Heart left ventricle (tissue), 16 donors: ENCODE results near the gene TAF6L. TPM values are rescaled to one million over a fixed set of nuclear protein-coding genes. Genes with fewer than 3 reads are reported as not detected.
A peak's percentile ranks its signal among the peaks of the same experiment; 100 is the strongest.

ENCODE experiments used
- ATAC-seq, 4 donors: fragments of 200-7000 bp; cut with Tn5 transposase; one replicate each; pipeline ENCODE4 v1.9.1; 2020 to 2022; ENCODE audit warnings: moderate library complexity in 4 of 4, mild to moderate bottlenecking in 3 of 4, moderate number of reproducible peaks in 1 of 4
- DNase-seq, 5 donors: peaks; one replicate each; pipeline ENCODE4 v3.0.0-alpha.2; 2020
- H3K27ac ChIP-seq, 12 donors: fragments of 200-600 bp; sonication (generic) in 4 of 12; one replicate each; pipeline versions ENCODE4 v1.5.0 to v1.8.0; 2016 to 2022; ENCODE audit warnings: mild to moderate bottlenecking in 2 of 12
- H3K27me3 ChIP-seq, 9 donors: fragments of 200-600 bp; sonication (generic) in 2 of 9; one replicate each; pipeline versions ENCODE4 v1.5.1 to v1.8.0; 2016 to 2022; ENCODE audit warnings: mild to moderate bottlenecking in 3 of 9
- H3K36me3 ChIP-seq, 9 donors: fragments of 200-600 bp; sonication (generic) in 2 of 9; one replicate each; pipeline versions ENCODE4 v1.5.0 to v1.8.0; 2018 to 2022; ENCODE audit warnings: mild to moderate bottlenecking in 2 of 9
- H3K4me1 ChIP-seq, 12 donors: fragments of 200-600 bp; sonication (generic) in 4 of 12; one replicate each; pipeline versions ENCODE4 v1.5.0 to v1.8.0; 2016 to 2022; ENCODE audit warnings: mild to moderate bottlenecking in 3 of 12
- H3K4me3 ChIP-seq, 12 donors: fragments of 200-600 bp; sonication (generic) in 4 of 12; one replicate each; pipeline versions ENCODE4 v1.5.0 to v1.8.0; 2017 to 2022; ENCODE audit warnings: mild to moderate bottlenecking in 9 of 12, moderate library complexity in 4 of 12
- H3K9me3 ChIP-seq, 12 donors: fragments of 200-600 bp; sonication (generic) in 4 of 12; one replicate each; pipeline versions ENCODE4 v1.5.0 to v1.8.0; 2016 to 2022; ENCODE audit warnings: mild to moderate bottlenecking in 1 of 12
- POLR2A ChIP-seq, 2 donors: fragments of 450-650 bp; IDR thresholded peaks; one replicate each; pipeline ENCODE4 v1.6.1; 2017; ENCODE audit warnings: antibody characterized with exemption in 2 of 2, mild to moderate bottlenecking in 2 of 2, moderate library complexity in 2 of 2
- WGBS, 4 donors: extraction: QIAGEN DNeasy Blood & Tissue Kit in 2 of 4; methylation state at CpG; one replicate each; pipeline versions ENCODE4 v1.1.5 to v1.1.7; 2013 to 2018; 5-methylcytosine and 5-hydroxymethylcytosine counted together
- intact Hi-C, 10 donors: fragments of 100-400 bp; cut with DNase I; formaldehyde crosslinking; loops; one replicate each; pipeline versions ENCODE4 v1.11.1 to v1.14.2; 2022
- polyA plus RNA-seq, 2 donors: library from polyadenylated mRNA; stranded (reverse); fragments of 200-250 nt; gene quantifications; one replicate each; pipeline ENCODE4 v1.2.3, GENCODE V29; 2013
- total RNA-seq, 9 donors: library from RNA; depleted of rRNA in 2 of 9; stranded (reverse); fragments of >200 nt in 2 of 9; fragmentation: NEBNext Ultra II Directional in 3 of 9; extraction: Animal tissue kit (Norgen Biotek cat#: 25700) in 3 of 9; gene quantifications; one replicate each; pipeline versions ENCODE4 v1.1.0 to v1.2.4, GENCODE V29; 2016 to 2023
- TF ChIP-seq, protein P1 (sequence below), 12 donors: fragments of 200-600 bp; sonication (generic) in 4 of 12; IDR thresholded peaks; one replicate each; pipeline versions ENCODE4 v1.5.0 to v1.8.0; 2018 to 2022; ENCODE audit warnings: antibody characterized with exemption in 12 of 12, mild to moderate bottlenecking in 5 of 12
- donor health status: ischemic (EF 13 %, LVEDD 7.1; RV severe dilation, severe dysfunction).
- donor health status: healthy with polysubstance abuse.
- donor health status: DM: no; HTN: yes; CAD: no.
- donor health status: DM: no; HTN: no; CAD: no.
- donor health status: ischemic (EF 25% LVEDD 6.9; RV normal size, moderate dysfunction).
- donor health status: ischemic (EF 25% LVEDD 5.7; RV mildly dilated, moderate dysfunction).
- donor health status: healthy.
- donor health status: DM: yes; HTN: yes; CAD: no.
- donor health status: ischemic (EF 35%, LVEDD 5.7; RV mildly dilated, moderate dysfunction).
- donor health status: nonischemic (EF 11% LVEDD 7.7; RV severe dilation, severe dysfunction).
- donor health status: DM: yes; HTN: yes; CAD: no.
- donor health status: PGD.
- donor health status: ischemic (EF 29% LVEDD 5.4; RV normal size, mild dysfunction).
- donor health status: nonischemic (EF 23%, LVEDD 6.1; RV moderate dilation, normal function).

Gene TAF6L
- total and polyA plus RNA-seq, 11 donors, result 7.1 to 19.5 (median 9.3) TPM

GRCh38 chr11:62801071-62801470 is 29.9 kb downstream of the TAF6L start:
- Histone ChIP-seq H3K4me3 (no peak overlapping the region), H3K4me1 (peaks cover 0 to 29% (median 16%) of the 10 kb centered on the region in 12 donors), H3K36me3 (peaks cover 2 to 79% (median 76%) of the 10 kb centered on the region in 9 donors), H3K9me3 (no peaks in the 10 kb centered on the region), H3K27ac (no peak overlapping the region), H3K27me3 (no peaks in the 10 kb centered on the region)
- 80 to 91% (median 87%) methylated on average over 4 of the region's 4 CpGs for WGBS, 4 donors
- ATAC-seq (no peak), DNase-seq (no peak)
- TF ChIP-seq, protein P1, sequence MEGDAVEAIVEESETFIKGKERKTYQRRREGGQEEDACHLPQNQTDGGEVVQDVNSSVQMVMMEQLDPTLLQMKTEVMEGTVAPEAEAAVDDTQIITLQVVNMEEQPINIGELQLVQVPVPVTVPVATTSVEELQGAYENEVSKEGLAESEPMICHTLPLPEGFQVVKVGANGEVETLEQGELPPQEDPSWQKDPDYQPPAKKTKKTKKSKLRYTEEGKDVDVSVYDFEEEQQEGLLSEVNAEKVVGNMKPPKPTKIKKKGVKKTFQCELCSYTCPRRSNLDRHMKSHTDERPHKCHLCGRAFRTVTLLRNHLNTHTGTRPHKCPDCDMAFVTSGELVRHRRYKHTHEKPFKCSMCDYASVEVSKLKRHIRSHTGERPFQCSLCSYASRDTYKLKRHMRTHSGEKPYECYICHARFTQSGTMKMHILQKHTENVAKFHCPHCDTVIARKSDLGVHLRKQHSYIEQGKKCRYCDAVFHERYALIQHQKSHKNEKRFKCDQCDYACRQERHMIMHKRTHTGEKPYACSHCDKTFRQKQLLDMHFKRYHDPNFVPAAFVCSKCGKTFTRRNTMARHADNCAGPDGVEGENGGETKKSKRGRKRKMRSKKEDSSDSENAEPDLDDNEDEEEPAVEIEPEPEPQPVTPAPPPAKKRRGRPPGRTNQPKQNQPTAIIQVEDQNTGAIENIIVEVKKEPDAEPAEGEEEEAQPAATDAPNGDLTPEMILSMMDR (IDR thresholded peaks at IDR 0.05), result no peak
- no peak for TF ChIP-seq POLR2A (IDR thresholded peaks at IDR 0.05)
- intact Hi-C loops, result no loop called here

DNA sequence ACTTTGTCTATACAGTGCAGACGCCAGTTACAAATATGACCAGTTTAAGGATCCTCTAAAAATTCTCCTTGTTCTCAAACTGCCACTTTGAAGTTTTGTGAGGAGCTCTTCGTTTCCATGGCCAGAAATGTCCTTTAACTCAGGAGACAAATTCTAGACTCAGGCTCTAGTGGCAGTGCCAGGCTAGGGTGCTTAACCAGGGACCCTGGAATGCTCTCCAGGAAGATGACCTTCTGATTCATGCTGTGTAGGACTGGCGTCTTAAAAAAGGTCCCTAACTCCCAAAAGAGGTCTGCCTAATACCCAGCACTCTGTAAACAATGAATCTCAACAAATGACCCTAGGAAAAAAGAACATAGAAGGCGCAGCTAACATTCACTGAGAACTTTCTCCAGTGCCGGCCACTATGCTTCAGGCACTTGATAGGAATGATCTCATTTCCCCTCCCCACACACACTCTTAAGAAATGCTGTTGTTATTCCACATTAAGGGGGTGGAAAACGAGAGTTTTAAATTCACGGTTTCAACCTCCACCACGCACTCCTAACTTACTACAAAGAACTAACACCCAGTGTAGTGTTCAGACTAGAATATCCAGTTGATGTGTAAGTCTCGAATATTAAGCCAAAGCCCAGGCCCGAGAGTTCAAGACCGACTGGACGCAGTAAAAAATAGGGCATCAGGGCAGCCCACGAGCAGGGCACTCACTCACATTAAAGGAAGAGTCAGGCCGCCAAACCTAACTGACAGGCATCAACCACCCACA is 33.3 kb downstream of the TAF6L start:
- intact Hi-C loops, result loop anchor here in 4 of 10 donors (1.0 to 2.0 kb wide), 4 partner anchors 18 to 38 kb away; partner anchors contain the start of genes TMEM179B (in 1 of the 4) and WDR74 (in 1 of the 4)
- Histone ChIP-seq H3K4me3 (peak overlapping the region; percentile 76 to 100 (median 86)), H3K27me3 (no peaks in the 10 kb centered on the region), H3K9me3 (no peaks in the 10 kb centered on the region), H3K4me1 (peaks cover 0 to 39% (median 22%) of the 10 kb centered on the region in 12 donors), H3K36me3 (peaks cover 0 to 51% (median 43%) of the 10 kb centered on the region in 9 donors), H3K27ac (peak overlapping the region; percentile 58 to 95 (median 92))
- ATAC-seq (peak in 1 of 4 donors; percentile 8), DNase-seq (no peak)
- TF ChIP-seq, protein P1 (IDR thresholded peaks at IDR 0.05), result no peak
- TF ChIP-seq POLR2A (IDR thresholded peaks at IDR 0.05), result no peak
- WGBS, 4 donors, result 4% methylated on average over 14 of the region's 14 CpGs

- H3K27me3 ChIP-seq, result no peaks in the 10 kb centered on the region
- H3K9me3 ChIP-seq, result no peaks in the 10 kb centered on the region
- H3K27ac ChIP-seq, result peak within 1 kb of the TSS; percentile 58 to 95 (median 92)
- peaks cover 0 to 39% (median 22%) of the 10 kb centered on the region in 12 donors for H3K4me1 ChIP-seq
- WGBS, 4 donors, result 0 to 1% (median 0%) methylated on average over 38 to 77 of the region's 77 CpGs
- intact Hi-C loops, result loop anchor here in 4 of 10 donors (1.0 to 2.0 kb wide), 4 partner anchors 18 to 37 kb away; partner anchors contain the start of genes TMEM179B (in 1 of the 4) and WDR74 (in 1 of the 4)
- ATAC-seq (peak; percentile 91 to 96 (median 94)), DNase-seq (peak; percentile 95 to 98 (median 95))
- TF ChIP-seq POLR2A (IDR thresholded peaks at IDR 0.05), result peak; percentile 99 to 100
- TF ChIP-seq, protein P1 (IDR thresholded peaks at IDR 0.05), result peak in 4 of 12 donors; percentile 17 to 24 (median 20)
- H3K36me3 ChIP-seq, result peaks cover 0 to 43% (median 35%) of the 10 kb centered on the region in 9 donors
- H3K4me3 ChIP-seq, result peak within 1 kb of the TSS; percentile 76 to 100 (median 86)
Measured at GRCh38 chr11:62805076-62805892, 34.1 kb downstream of the TAF6L start, which contains the start of gene NXF1. TSS of gene NXF1 (minus strand) at chr11:62805440. CDS start at chr11:62805356, 84 bp downstream.
